ENCODE results near the gene ZIC4.

The ZIC4 gene

DNA sequence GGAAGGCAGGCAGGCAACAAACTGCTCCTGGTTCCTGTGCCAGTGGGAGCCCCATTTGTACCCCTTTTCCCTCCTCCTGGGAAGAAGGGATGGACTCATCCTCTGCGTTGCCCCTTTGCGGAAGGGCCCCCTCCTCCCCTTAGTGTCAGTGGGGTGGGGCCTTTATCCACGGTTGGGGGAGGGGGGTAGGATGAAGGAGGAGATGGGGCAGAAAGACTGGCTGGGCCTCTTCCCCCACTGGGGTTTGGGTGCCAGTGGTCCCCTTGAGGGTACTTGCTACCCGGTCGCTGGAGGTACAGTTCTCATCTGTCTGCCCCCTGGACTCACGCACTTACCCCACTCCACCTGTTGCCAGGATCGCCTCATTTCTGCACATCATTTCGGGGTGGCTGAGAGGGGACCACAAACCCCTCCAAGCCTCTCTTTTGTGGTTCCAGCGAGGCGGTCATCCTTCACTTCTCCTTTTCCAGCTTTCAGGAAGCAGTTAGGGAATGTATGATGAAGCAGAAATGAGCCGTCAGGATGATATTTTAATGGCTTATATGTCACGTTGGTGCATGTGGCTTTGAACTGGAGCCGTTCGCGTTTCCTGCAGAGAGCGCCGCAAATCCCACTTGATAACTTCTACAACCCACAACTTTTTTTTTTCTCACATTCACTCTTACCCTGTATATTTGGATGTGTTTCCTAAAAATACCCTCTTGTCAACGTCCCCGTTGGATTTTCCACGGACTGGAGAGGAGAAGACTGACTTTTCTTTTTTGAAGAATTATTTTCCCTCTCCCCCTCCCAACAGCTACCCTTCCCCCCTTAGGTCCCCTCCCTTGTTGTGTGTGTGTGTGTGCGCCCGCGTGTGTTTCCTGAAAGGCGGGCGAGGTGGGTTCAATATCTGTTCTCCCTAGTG, at the start of gene ZIC4:
TSS of gene ZIC4 (minus strand) at position 516 of the 904 bp plus-strand sequence. CDS start 3,746 bp downstream, outside the sequence.
- DNase-seq (ENCODE audit: low spot score): no peak

GRCh38 chr3:147449669-147450068, 43.3 kb upstream of the ZIC4 start:
- no peak for DNase-seq (ENCODE audit: low spot score)

GRCh38 chr3:147447224-147447623, 40.9 kb upstream of the ZIC4 start:
- DNase-seq (ENCODE audit: low spot score): no peak

- no peak for DNase-seq (ENCODE audit: low spot score)
Observed at GRCh38 chr3:147431751-147432150, 25.4 kb upstream of the ZIC4 start.

- no peak for DNase-seq (ENCODE audit: low spot score)
Observed at GRCh38 chr3:147428754-147429153, 22.4 kb upstream of the ZIC4 start.

GRCh38 chr3:147428326-147428725, 22.0 kb upstream of the ZIC4 start:
- no peak for DNase-seq (ENCODE audit: low spot score)

DNA sequence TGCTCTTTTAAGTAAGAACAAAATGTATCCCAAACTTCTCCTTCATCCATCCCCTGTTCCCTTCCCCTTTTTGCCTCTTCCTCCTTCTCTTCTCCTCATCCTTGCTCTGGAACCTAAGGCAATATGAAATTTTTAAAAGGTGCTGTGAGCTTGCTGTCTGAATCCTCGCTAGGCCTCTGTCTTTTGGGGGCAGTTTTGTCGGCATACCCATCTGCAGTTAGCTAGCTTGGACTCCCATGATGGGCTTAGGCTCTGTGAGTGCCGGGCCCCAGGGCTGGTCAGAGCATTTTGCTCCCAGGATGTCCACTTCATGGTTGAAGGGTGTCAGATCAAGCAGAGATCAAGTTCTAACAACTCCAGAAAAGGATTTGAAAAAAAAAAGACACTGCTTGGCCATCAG, 21.4 kb upstream of the ZIC4 start:
- DNase-seq (ENCODE audit: low spot score): no peak

- no peak for DNase-seq (ENCODE audit: low spot score)
Observed at GRCh38 chr3:147426931-147427330, 20.6 kb upstream of the ZIC4 start.

DNA sequence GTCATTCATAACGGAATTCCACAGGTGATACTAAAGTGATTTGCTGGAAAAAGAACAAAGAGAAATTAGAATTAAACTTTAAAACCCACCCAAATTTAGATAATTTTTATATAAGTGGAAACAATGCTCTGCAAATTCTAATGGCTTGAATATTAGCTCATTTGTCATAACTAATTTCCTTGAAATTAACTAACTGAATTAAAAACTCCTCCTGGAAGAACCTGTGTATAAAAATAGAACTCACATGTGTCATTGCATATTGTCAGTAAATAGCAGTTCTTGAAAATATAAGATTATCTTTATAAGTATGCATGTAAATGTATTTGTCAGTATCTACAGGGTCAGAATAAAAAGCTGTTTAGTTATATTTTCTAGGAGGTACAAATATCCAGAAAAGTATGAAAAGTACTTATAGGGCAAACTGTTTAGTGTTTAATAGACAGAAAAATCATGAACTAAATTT, 19.1 kb upstream of the ZIC4 start:
- DNase-seq (ENCODE audit: low spot score): no peak

- DNase-seq (ENCODE audit: low spot score): no peak
Observed at GRCh38 chr3:147424581-147425387, 18.4 kb upstream of the ZIC4 start.

- DNase-seq (ENCODE audit: low spot score): no peak
Observed at GRCh38 chr3:147423798-147424580, 17.6 kb upstream of the ZIC4 start.

DNA sequence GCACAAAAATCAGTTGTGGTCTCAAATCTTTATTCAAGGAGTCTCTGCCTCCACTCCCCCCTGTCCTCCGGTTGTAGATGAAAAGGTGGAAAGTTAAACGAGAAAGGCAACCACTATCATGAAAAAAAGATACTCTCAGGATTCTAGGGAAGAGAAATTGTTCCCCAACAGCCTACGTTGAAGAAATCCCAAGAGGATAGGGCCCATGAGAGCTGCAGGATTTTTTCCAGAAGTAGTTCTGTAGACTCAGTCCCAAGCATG, 17.1 kb upstream of the ZIC4 start:
- DNase-seq (ENCODE audit: low spot score): no peak

- DNase-seq (ENCODE audit: low spot score): no peak
Observed at GRCh38 chr3:147422601-147423536, 16.5 kb upstream of the ZIC4 start.

DNA sequence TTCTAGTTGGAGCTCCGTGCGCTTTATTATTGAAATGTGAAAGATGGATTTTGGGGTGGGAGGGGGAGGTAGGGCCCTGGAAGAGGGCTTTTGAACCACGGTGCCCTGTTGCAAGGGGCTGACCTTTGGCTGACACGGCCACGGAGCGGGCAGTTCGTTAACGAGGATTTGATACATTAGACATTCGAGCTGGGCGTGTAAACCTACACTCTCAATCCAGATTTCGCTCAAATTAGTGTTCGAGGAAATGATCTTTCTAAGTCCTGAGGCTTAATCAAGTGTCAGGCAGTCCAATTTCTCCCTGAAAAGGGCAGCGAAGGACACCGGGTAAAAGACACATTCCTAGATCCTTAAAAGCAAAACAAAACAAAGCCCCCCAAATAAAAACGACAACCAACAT, 15.9 kb upstream of the ZIC4 start:
- no peak for DNase-seq (ENCODE audit: low spot score)

GRCh38 chr3:147421184-147421912, 15.0 kb upstream of the ZIC4 start:
- no peak for DNase-seq (ENCODE audit: low spot score)

DNA sequence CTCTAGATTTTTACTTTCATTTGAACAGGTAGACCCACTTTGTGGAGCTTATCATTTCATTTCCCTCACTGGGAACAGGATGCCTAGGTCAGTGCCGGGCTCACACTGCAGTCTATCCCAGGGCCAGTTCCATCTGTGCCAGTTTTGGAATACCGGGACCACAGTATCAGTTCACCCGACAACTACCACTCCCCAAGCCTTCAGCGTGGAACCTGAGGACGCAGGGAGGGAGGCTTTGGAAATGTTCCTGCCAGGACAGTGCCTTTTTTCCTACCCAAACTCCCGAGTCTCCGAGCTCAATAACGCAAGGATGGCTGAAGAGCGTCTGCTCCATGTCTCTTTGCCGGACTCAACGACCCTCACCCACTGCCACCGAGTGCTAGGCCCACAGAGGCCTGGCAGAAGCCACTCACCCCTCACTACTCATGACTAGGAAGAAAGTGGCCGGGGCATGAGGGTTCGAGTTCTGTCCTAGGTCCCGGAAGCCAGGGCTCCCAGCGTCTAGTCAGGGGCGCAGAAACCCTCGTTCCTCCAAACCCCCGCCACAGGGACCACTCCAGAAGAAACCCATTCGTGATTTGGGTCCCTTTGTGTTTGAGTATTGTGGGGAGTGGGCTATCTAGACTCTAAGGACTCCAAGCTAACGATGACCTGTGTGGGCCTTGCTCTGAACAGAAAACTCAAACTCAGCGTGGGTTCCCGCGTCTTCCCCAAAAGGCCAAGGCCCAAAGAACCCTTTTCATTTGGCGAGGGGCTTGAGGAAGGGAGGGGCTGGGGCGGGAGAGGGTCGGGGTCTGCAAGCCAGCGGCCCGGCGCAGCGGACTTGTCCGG, 14.2 kb upstream of the ZIC4 start:
- no peak for DNase-seq (ENCODE audit: low spot score)

DNA sequence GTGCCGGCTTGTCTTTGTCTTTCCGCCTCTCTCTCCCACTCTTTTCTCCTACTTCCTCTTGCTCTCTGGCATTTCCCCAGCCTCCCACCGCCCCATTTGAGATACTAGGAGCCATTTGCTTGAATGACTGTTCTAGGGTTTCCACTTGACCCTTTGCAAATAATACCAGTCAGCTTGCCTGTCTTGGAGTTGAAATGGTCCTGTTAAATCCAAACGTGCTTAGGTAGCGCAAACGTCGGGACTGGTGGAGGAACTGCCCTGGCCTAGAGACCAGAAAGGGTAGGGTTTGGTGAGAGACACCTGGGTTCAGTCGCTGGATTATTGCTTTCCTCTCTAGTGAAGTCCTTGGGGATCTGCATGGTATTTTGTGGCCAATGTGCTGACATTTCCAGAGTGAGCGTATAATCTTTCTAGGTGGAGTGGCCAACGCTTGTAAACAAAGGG, 13.5 kb upstream of the ZIC4 start:
- DNase-seq (ENCODE audit: low spot score): no peak

DNA sequence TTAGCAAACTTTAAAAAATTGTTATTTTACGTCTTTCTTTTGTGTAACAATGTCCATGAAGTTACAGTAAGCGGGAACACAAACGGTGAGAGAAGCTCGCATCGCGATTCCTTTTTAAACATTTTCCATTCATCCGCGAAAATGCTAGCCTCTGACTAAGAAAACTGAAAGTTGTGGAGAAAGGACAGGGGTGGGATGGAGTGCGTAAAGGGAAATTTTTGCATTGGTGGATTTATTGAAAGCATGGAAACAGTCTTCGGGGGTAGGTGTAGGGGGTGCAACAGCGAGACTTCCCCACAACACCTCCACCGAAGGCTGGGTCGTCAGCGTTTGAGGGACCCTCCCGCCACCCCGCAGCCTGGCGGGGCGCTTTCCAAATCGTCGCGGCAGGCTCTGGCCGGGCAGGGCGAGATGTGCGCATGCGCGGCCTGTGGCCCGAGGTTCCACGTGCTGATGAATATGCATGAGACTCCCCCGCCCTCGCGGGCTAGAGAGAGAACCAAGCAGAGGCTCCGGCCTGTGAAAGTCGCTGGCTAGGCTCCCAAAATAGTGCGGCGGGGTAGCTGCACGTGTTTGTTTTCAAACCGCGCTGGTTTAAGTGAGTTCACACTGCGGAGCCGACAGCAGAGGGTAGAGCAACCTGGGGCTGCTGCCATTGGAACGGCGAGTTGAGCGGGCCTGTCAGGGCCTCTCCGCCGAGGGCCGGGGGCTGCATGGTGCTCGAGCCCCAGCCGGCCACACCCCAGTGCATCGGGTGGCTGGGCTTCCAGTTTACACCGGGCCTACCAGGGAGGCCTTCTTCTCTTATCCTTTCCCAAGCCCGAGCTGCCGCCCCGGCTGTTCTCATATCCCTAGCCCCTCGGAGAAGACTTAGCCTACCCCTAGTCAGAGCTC, 12.7 kb upstream of the ZIC4 start:
- DNase-seq (ENCODE audit: low spot score): peak; percentile 83

- DNase-seq (ENCODE audit: low spot score): no peak
Observed at GRCh38 chr3:147418371-147418781, 12.0 kb upstream of the ZIC4 start.

All from GM03348 (cell line).